ENCODE results near the gene KIRREL3.

Gene KIRREL3

GRCh38 chr11:127000291-127000968 lies at the start of gene KIRREL3:
Gene KIRREL3 (minus strand): TSS chr11:127000770.
- DNase-seq = no peak

DNA sequence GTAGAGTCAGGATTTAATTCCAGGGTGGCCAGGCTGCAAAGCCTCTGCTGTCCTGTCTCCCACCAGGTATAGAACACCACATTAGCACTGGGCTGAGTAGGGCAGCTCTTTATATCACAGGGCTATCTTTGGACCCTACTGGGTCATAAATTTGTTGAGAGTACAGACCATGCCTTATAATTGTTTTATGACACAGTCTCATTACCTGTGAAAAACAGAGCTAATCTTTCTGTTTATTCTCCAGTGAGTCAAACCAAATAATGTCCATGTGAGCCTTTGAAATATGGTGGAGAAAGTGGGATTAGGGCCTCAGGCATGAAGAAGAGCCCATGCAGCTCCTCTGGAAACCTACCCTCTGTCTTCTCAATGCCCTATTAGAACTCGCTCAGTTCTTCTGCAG lies 49.6 kb upstream of the KIRREL3 start:
- DNase-seq = no peak

DNA sequence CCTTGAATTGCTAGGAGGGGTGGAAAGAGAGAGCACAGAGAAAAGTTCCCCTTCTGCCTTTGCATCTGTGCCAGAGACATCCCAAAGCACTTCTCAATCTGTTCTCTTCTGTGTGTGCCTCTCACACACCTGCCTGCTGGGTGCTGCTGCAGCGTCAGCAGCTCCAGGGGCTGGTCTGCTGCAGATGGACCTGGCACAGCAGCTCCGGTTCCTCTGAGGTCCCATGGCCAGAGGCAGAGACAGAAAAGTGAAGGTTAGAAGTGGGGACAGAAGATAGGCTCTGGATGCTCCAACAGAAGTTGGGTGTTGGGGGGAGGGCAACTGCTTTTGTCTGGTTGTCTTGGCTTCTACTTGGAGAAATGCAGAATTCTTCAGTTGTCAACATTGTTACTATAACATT lies 48.9 kb upstream of the KIRREL3 start:
- no peak for DNase-seq

GRCh38 chr11:127044535-127044934 lies 44.0 kb upstream of the KIRREL3 start:
- no peak for DNase-seq

- no peak for DNase-seq
Observed at GRCh38 chr11:127042445-127042844, 41.9 kb upstream of the KIRREL3 start.

GRCh38 chr11:127039591-127039990 lies 39.0 kb upstream of the KIRREL3 start:
- no peak for DNase-seq

- DNase-seq = no peak
Observed at GRCh38 chr11:127037596-127037995, 37.0 kb upstream of the KIRREL3 start.

DNA sequence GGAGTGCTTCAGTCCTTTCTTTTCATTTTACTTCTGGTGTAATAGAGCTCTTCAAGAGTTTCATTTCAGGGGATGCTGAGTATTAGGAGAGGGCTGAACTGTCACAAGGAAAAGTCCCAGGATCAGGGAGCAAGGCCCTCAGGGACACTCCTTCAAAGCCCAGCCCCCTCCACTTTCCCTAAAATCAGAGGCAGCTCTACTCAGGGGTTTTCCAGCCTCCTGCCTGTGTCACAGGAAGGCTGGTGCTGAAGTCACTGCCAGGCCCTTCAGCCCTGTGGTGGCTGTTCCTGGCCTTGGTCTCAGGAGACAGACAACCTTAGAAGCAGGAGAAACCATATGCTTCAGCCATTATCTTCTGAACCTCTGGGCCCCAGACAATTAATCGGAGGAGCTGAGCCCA lies 36.4 kb upstream of the KIRREL3 start:
- no peak for DNase-seq

DNA sequence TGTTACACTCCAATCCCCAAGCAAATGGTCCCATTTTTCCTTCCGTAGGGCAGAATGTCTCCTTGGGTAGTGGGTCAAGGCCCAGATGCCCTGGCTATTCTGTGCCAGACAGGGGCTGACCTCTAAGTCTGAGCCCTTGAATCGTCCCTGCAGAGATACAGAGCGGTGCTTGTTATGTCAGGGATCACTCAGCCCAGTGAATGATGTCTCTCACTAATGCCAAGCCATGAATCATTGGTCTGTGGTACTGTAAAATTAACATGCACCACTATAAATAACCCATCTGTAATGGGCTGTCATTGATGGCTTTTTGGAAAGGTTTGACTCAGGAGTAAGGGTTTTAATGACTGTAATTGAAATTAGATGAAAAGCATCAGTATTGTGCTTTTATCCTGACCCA lies 35.3 kb upstream of the KIRREL3 start:
- DNase-seq = no peak

GRCh38 chr11:127034973-127035372 lies 34.4 kb upstream of the KIRREL3 start:
- DNase-seq = no peak

- DNase-seq = no peak
Observed at GRCh38 chr11:127028648-127029047, 28.1 kb upstream of the KIRREL3 start.

DNA sequence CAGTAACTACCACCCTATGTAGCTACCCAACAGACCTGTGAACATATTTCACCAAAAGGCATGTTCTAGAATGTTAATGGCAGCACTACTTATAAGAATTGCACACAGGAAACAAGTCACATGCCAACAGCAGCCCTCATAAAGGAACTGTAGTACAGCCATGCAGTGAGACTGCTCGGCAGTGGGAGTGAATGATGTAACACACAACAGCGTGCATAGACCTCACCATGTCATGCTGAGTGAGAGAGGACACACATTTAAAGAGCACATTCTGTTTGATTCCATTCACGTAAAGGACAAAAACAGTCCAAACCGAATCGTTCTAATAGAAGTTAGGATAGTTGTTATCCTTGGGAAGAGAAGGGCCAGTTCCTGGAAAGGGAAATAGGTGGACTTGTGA lies 27.2 kb upstream of the KIRREL3 start:
- DNase-seq = no peak

- DNase-seq = no peak
Observed at GRCh38 chr11:127027000-127027399, 26.4 kb upstream of the KIRREL3 start.

GRCh38 chr11:127023991-127024390 lies 23.4 kb upstream of the KIRREL3 start:
- no peak for DNase-seq

GRCh38 chr11:127018683-127019279 lies 18.2 kb upstream of the KIRREL3 start:
- DNase-seq = no peak

DNA sequence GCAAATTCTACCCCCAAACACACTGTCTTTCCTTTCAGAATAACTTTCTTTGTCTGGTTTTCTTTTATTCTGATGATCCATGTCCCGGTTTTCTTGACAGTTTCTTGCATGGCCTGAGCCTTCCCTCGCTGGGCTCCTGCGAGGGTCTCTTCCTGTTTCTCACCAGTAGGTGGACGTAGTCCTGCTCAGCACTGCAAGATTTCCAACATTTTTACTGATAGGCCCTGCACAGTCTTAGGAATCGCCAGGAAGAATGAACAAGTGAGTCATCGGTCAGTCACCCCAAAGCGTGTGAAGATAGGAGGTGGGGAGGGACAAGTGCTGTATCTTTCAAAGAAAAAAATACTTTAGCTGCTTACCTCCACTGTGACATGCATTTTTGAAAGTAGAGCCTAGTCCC lies 16.9 kb upstream of the KIRREL3 start:
- DNase-seq = no peak

DNA sequence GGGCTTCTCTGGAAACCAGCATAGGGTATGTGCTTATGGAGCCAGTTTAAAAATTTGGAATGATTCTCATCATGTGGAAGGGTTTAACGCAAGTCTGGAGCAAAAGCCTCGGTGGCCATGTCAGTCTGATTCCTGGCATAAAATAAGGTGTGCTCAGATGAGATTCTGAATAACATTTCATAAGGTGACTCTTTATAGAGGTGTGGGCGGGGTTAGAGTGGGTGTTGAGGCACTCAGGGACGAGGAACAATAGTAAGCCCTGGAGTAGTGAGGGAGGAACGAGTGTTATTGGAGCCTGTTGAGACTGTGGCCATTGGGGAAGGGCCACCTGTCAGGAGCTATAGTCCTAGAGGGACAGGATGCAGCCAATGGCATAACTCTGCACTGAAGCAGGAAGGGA lies 13.0 kb upstream of the KIRREL3 start:
- DNase-seq = no peak

GRCh38 chr11:127006311-127006710 lies 5.7 kb upstream of the KIRREL3 start:
- no peak for DNase-seq

DNA sequence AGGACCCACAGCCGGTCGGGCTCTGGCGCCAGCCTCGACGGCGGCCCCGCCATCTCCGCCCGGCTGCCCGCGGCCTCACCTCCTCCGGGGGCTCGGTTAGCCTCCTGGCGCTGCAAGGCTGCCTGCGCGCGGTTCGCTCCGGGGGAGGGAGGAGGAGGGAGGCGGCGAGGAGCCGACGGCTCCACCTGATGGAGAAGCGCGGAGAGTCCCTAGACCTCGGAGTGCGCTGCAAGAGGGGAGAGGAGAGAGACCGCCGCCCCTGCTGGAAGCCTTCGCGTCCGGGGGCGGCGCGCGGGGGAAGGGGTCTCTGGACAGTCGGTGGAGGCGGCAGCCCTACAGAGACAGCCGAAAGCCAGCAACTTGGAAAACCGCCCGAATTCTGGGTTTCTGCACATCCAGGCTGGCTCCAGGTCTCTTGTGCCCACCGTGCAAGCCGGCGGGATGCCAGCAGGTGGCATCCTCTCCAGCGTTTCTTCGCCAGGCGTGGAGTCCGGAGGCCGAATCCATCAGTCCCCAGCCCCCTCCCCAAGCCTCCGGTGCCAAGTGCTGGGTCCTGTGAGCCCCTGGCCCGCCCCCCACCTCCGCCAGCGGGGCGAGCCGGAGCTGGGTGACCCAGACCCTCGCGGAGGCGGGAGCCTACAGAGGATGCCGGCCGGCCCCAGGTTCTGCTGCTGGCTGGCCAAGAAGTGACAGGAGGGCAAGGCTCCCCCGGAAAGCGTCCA lies 2.9 kb upstream of the KIRREL3 start:
- peak; percentile 29 for DNase-seq

- no peak for DNase-seq
Observed at GRCh38 chr11:127002669-127003259, 2.2 kb upstream of the KIRREL3 start.

DNA sequence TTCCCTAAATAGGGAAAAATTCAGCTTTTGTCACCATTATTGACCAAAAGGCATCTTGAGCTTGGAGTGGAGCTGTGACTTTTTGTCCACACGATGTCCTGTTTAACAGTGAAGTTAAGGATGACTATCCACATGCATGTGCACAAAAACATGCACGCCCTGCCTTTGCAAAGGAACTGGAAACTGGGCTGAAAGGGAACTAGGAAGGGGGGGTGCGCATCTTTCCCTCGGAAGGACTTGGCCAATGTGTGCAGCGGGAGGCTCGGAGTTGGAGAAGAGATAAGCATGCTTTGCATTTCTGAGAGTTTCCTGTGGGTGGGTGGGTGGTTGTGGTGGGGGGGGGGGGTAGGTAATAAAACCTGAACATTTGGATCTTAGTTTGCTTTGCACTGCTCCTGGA lies 411 bp upstream of the KIRREL3 start:
- DNase-seq = no peak

GRCh38 chr11:126999366-126999765 lies 1.2 kb downstream of the KIRREL3 start:
- no peak for DNase-seq

DNA sequence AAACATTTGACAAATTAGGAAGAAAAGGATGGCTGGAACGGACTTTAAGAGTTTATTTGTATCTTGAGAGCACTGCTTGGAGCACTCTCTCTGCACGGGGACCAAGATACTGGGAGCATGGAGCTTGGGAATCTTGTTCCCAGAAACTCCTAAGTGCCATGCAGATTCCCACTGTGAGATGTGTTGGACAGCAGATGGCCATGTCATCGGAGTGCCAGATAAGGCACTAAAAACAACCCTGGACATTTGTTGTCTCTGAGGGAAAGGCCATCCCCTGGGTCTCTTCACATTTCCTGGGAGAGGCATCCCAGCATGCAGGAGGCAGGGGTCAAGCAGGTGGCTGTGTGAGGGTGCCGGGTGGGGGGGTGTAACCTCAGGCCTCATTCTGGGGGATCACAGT lies 2.9 kb downstream of the KIRREL3 start:
- DNase-seq = no peak

DNA sequence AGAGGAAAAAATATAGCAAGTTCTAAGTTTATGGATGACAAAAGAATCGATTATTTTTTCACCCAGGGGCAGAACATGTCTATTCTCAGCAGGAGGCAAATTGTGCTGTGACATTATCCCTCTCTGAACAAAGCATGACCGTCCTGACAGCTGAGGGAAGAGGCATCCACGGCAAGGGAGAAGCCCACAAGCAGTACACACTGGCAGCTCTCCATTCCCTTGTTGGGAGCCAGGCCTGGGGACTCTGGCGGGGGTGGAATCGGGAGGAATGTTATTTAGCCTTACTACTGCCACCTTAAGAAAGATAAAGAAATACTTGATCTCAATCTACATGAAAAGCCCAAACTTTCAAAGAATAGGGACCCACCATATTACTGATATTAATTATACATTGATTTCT lies 3.4 kb downstream of the KIRREL3 start:
- DNase-seq = no peak

All from stimulated activated CD8-positive, alpha-beta memory T cell treated with anti-CD3 and anti-CD28 coated beads, Interleukin-4, amount 100 ng/mL, for 48 hours (primary cell).